Esophagus muscularis mucosa (tissue), 4 donors: Measurements from ENCODE around the gene LCA5L. TPM values are rescaled to one million over a fixed set of nuclear protein-coding genes. Genes with fewer than 3 reads are reported as not detected.

Experiments used
- DNase-seq: peaks from one replicate; pipeline ENCODE4 v3.0.0-alpha.2; 2017; ENCODE audit errors: extremely low spot score
- H3K27ac ChIP-seq, 4 donors: fragments of 200-600 bp; sonication (generic); replicated peaks in 1 of 4; 1 replicate in 3 of 4; 2 replicates in 1 of 4; pipeline ENCODE4 v1.5.1; 2016 to 2019; ENCODE audit warnings: mild to moderate bottlenecking in 1 of 4
- H3K27me3 ChIP-seq, 4 donors: fragments of 200-600 bp; sonication (generic); one replicate each; pipeline versions ENCODE4 v1.5.1 to v1.6.0; 2016 to 2019
- H3K36me3 ChIP-seq, 4 donors: fragments of 200-600 bp; sonication (generic); one replicate each; pipeline ENCODE4 v1.5.1; 2016 to 2019
- H3K4me1 ChIP-seq, 4 donors: fragments of 200-600 bp; sonication (generic); one replicate each; pipeline ENCODE4 v1.5.1; 2016 to 2019
- H3K4me3 ChIP-seq, 4 donors: fragments of 200-600 bp; sonication (generic); 1 replicate in 2 of 4; 2 replicates in 2 of 4; pipeline ENCODE4 v1.5.1; 2016 to 2019; ENCODE audit warnings: mild to moderate bottlenecking in 4 of 4, moderate library complexity in 1 of 4
- H3K9me3 ChIP-seq, 4 donors: fragments of 200-600 bp; sonication (generic); 1 replicate in 3 of 4; 2 replicates in 1 of 4; pipeline ENCODE4 v1.5.1; 2016 to 2019
- CTCF ChIP-seq, 3 experiments: fragments of 200-600 bp in 2 of 3; fragments of 450-650 bp in 1 of 3; sonication (generic) in 2 of 3; IDR thresholded peaks; one replicate each; pipeline ENCODE4 v1.5.1; 2017 to 2019; ENCODE audit warnings: antibody characterized with exemption in 3 of 3, mild to moderate bottlenecking in 2 of 3, moderate library complexity in 1 of 3
- EP300 ChIP-seq: sonication (generic); formaldehyde crosslinking; IDR thresholded peaks from one replicate; pipeline ENCODE4 v1.6.1; 2017; ENCODE audit warnings: antibody characterized with exemption
- POLR2A ChIP-seq: fragments of 450-650 bp; IDR thresholded peaks from one replicate; pipeline ENCODE4 v1.6.1; 2017; ENCODE audit warnings: antibody characterized with exemption, moderate library complexity, mild to moderate bottlenecking, low read depth
- POLR2AphosphoS5 ChIP-seq, 2 donors: sonication (generic); formaldehyde crosslinking; IDR thresholded peaks; one replicate each; pipeline ENCODE4 v1.6.1; 2017; ENCODE audit warnings: antibody characterized with exemption in 2 of 2
- WGBS: methylation state at CpG from one replicate; pipeline ENCODE4 v1.1.5; 2018; 5-methylcytosine and 5-hydroxymethylcytosine counted together
- intact Hi-C: fragments of 100-400 bp; cut with DNase I; formaldehyde crosslinking; loops from one replicate; pipeline ENCODE4 v1.15.1; 2023
- total RNA-seq, 4 donors: library from RNA; depleted of rRNA; stranded (reverse); fragments of >200 nt; gene quantifications; one replicate each; pipeline versions ENCODE4 v1.1.0 to v1.2.1, GENCODE V29; 2016

LCA5L gene
- total RNA-seq, 4 donors from 2014 or later: 0.83 to 2.8 (median 2.2) TPM

- TF ChIP-seq POLR2A (no peak), EP300 (no peak), POLR2AphosphoS5 (IDR thresholded peaks at IDR 0.05) (no peak), CTCF (IDR thresholded peaks at IDR 0.05) (no peak)
- intact Hi-C loops: no loop called here
- Histone ChIP-seq H3K27ac (no peak overlapping the region), H3K36me3 (peaks cover 37 to 71% (median 65%) of the 10 kb centered on the region in 4 donors), H3K4me3 (no peak overlapping the region), H3K9me3 (no peaks in the 10 kb centered on the region), H3K4me1 (peaks cover 20 to 29% (median 26%) of the 10 kb centered on the region in 4 donors), H3K27me3 (no peaks in the 10 kb centered on the region)
- 91% methylated on average over 7 of the region's 7 CpGs for WGBS
- no peak for DNase-seq
Measured at GRCh38 chr21:39392981-39393380, 52.6 kb downstream of the LCA5L start.

GRCh38 chr21:39390212-39390765 is 55.3 kb downstream of the LCA5L start:
- Histone ChIP-seq H3K27ac (no peak overlapping the region), H3K4me1 (peaks cover 34 to 53% (median 49%) of the 10 kb centered on the region in 4 donors), H3K9me3 (no peaks in the 10 kb centered on the region), H3K27me3 (no peaks in the 10 kb centered on the region), H3K4me3 (no peak overlapping the region), H3K36me3 (peaks cover 37 to 50% (median 45%) of the 10 kb centered on the region in 4 donors)
- WGBS: 61% methylated on average over 15 of the region's 16 CpGs
- DNase-seq: no peak
- no peak for TF ChIP-seq POLR2AphosphoS5 (IDR thresholded peaks at IDR 0.05)
- no peak for TF ChIP-seq POLR2A
- TF ChIP-seq CTCF (IDR thresholded peaks at IDR 0.05): no peak
- TF ChIP-seq EP300: no peak
- intact Hi-C loops: no loop called here

- 5% methylated on average over 3 of the region's 10 CpGs for WGBS
- intact Hi-C loops: loop anchor here (2.0 to 10.0 kb wide), 4 partner anchors 42 to 204 kb away; partner anchors contain the start of genes BRWD1 and PSMG1
- Histone ChIP-seq H3K36me3 (peaks cover 23 to 36% (median 31%) of the 10 kb centered on the region in 4 donors), H3K9me3 (no peaks in the 10 kb centered on the region), H3K27ac (peak overlapping the region; percentile 75 to 84 (median 79)), H3K4me3 (peak overlapping the region; percentile 48 to 64 (median 53)), H3K27me3 (no peaks in the 10 kb centered on the region), H3K4me1 (peaks cover 34 to 61% (median 55%) of the 10 kb centered on the region in 4 donors)
- TF ChIP-seq CTCF (IDR thresholded peaks at IDR 0.05): peak in 1 of 3 experiments; percentile 0
- no peak for TF ChIP-seq POLR2AphosphoS5 (IDR thresholded peaks at IDR 0.05)
- DNase-seq: no peak
Measured at GRCh38 chr21:39388811-39389155, 56.8 kb downstream of the LCA5L start.

GRCh38 chr21:39388038-39388810 is 57.4 kb downstream of the LCA5L start:
- Histone ChIP-seq H3K9me3 (no peaks in the 10 kb centered on the region), H3K4me1 (peaks cover 34 to 63% (median 55%) of the 10 kb centered on the region in 4 donors), H3K27me3 (no peaks in the 10 kb centered on the region), H3K36me3 (peaks cover 18 to 30% (median 25%) of the 10 kb centered on the region in 4 donors), H3K4me3 (peak overlapping the region; percentile 48 to 64 (median 53)), H3K27ac (peak overlapping the region; percentile 75 to 84 (median 79))
- TF ChIP-seq CTCF (IDR thresholded peaks at IDR 0.05) (peak; percentile 85 to 99 (median 97)), EP300 (no peak), POLR2A (no peak), POLR2AphosphoS5 (IDR thresholded peaks at IDR 0.05) (peak; percentile 44 to 54)
- DNase-seq: peak; percentile 97
- WGBS: 24% methylated on average over 19 of the region's 35 CpGs
- intact Hi-C loops: loop anchor here (2.0 to 10.0 kb wide), 4 partner anchors 41 to 203 kb away; partner anchors contain the start of genes BRWD1 and PSMG1
